OCI-LY7 (cell line): ENCODE measurements around the gene ZMPSTE24. TPM values are rescaled to one million over a fixed set of nuclear protein-coding genes. Genes with fewer than 3 reads are reported as not detected.

Experiments used
- Bru-seq: library from RNA; stranded (reverse); fragments of 400-500 nt; gene quantifications from one replicate; lab custom pipeline; 2021; lab: Mats Ljungman, UMichigan
- BruChase-seq, 2 experiments: library from RNA; stranded (reverse); fragments of 400-500 nt; gene quantifications; one replicate each; lab custom pipeline; 2021; lab: Mats Ljungman, UMichigan
- BruUV-seq: library from RNA; stranded (reverse); fragments of 400-500 nt; replicated peaks from 2 replicates; lab custom pipeline; 2021; lab: Mats Ljungman, UMichigan
- CTCF ChIA-PET: fragments of 300-600 bp; sonication (Branson Sonifier 250); formaldehyde crosslinking; loops from one replicate; lab custom pipeline; 2022; ENCODE audit warnings: antibody characterized with exemption; ENCODE audit not compliant: unreplicated experiment; lab: Charles Lee
- POLR2A ChIA-PET: fragments of 300-600 bp; sonication (Branson Sonifier 250); formaldehyde crosslinking; loops from one replicate; lab custom pipeline; 2022; ENCODE audit warnings: antibody characterized with exemption; lab: Charles Lee
- DNase-seq: peaks from one replicate; pipeline ENCODE4 v3.0.0-alpha.2; 2015; ENCODE audit warnings: low spot score
- H2AFZ ChIP-seq: fragments of 200-600 bp; sonication (generic), shearing (Covaris generic); 2 replicates; pipeline ENCODE4 v1.6.1; 2014; ENCODE audit warnings: mild to moderate bottlenecking, antibody characterized with exemption, low read length, moderate library complexity
- H3K27ac ChIP-seq: fragments of 200-600 bp; sonication (generic); 2 replicates; pipeline ENCODE4 v1.5.1; 2014; ENCODE audit warnings: mixed run types, low read depth, mild to moderate bottlenecking, moderate library complexity, low read length, inconsistent platforms; ENCODE audit not compliant: poor library complexity, severe bottlenecking
- H3K36me3 ChIP-seq: fragments of 200-600 bp; sonication (generic); 2 replicates; pipeline ENCODE4 v1.6.1; 2014; ENCODE audit warnings: mild to moderate bottlenecking, antibody characterized with exemption, low read length, moderate library complexity, mixed read lengths; ENCODE audit not compliant: insufficient read depth
- H3K4me1 ChIP-seq: fragments of 200-600 bp; sonication (generic); 2 replicates; pipeline ENCODE4 v1.5.1; 2014; ENCODE audit warnings: mild to moderate bottlenecking, low read length; ENCODE audit not compliant: insufficient read depth, poor library complexity, severe bottlenecking
- H3K4me2 ChIP-seq: fragments of 200-600 bp; sonication (generic); 2 replicates; pipeline ENCODE4 v1.6.1; 2014; ENCODE audit warnings: mild to moderate bottlenecking, low read length
- H3K4me3 ChIP-seq: fragments of 200-600 bp; sonication (generic); 2 replicates; pipeline ENCODE4 v1.5.1; 2014; ENCODE audit warnings: mild to moderate bottlenecking, low read depth, low read length; ENCODE audit not compliant: poor library complexity, severe bottlenecking
- H3K79me2 ChIP-seq: fragments of 200-600 bp; sonication (generic); 2 replicates; pipeline ENCODE4 v1.6.1; 2016; ENCODE audit warnings: low read depth, mild to moderate bottlenecking, low read length, moderate library complexity, mixed read lengths; ENCODE audit not compliant: insufficient read depth
- H3K9me2 ChIP-seq: fragments of 200-600 bp; sonication (generic); 2 replicates; pipeline ENCODE4 v1.6.1; 2016; ENCODE audit warnings: mild to moderate bottlenecking, low read length, mixed read lengths; ENCODE audit not compliant: insufficient read depth
- H3K9me3 ChIP-seq: fragments of 200-600 bp; sonication (generic); 2 replicates; pipeline ENCODE4 v1.6.1; 2014; ENCODE audit warnings: mild to moderate bottlenecking, mixed run types, low read length, mixed read lengths
- H4K20me1 ChIP-seq: fragments of 200-600 bp; sonication (generic); 2 replicates; pipeline ENCODE4 v1.6.1; 2014; ENCODE audit warnings: mild to moderate bottlenecking, antibody characterized with exemption, low read length, moderate library complexity, mixed read lengths; ENCODE audit not compliant: insufficient read depth
- EZH2phosphoT487 ChIP-seq: fragments of 200-600 bp; sonication (generic); IDR thresholded peaks from 2 replicates; pipeline ENCODE4 v1.6.1; 2018; ENCODE audit warnings: low read depth, borderline replicate concordance, mild to moderate bottlenecking, mixed run types, antibody characterized with exemption, low read length, moderate library complexity, mixed read lengths
- intact Hi-C: fragments of 100-400 bp; cut with micrococcal nuclease; formaldehyde crosslinking; loops from one replicate; pipeline ENCODE4 v1.10.0; 2022; ENCODE audit not compliant: unreplicated experiment
- long read RNA-seq: library from polyadenylated mRNA; stranded (forward); transcript quantifications from one replicate; pipeline ENCODE4 v2.0.0, GENCODE V29; 2022
- total RNA-seq, 2 experiments: library from RNA; depleted of rRNA in 1 of 2; stranded (reverse); fragments of >200 nt in 1 of 2; shearing (Covaris generic) in 1 of 2; gene quantifications; 2 replicates each; pipeline ENCODE4 v1.2.3, GENCODE V29; 2014 to 2022
- TF ChIP-seq, protein P1 (sequence below): fragments of 200-600 bp; sonication (generic); conservative IDR thresholded peaks from 2 replicates; pipeline ENCODE4 v1.5.1; 2014; ENCODE audit warnings: mild to moderate bottlenecking, antibody characterized with exemption, low read length, moderate library complexity, mixed read lengths

ZMPSTE24 gene
- total RNA-seq (2014; rRNA removed; shearing (Covaris generic)) (13.4 and 15.8 TPM in 2 replicates), total RNA-seq (2022) (18.8 and 24.3 TPM in 2 replicates), Bru-seq, nascent RNA (percentile 81 among the genes with signal in this experiment), BruChase-seq, experiment 1, labeled RNA remaining after a 6-hour chase (percentile 78 among the genes with signal in this experiment), BruChase-seq, experiment 2, labeled RNA remaining after a 2-hour chase (percentile 88 among the genes with signal in this experiment)
- long read RNA-seq, transcript ZMPSTE24-201 (10 exons, 3,108 nt) = major isoform, 88 of 110 reads
- long read RNA-seq, partial matches to known transcripts = 6 of 110 reads
- long read RNA-seq, other reads (novel, unspliced or antisense) = 16 of 110 reads

DNA sequence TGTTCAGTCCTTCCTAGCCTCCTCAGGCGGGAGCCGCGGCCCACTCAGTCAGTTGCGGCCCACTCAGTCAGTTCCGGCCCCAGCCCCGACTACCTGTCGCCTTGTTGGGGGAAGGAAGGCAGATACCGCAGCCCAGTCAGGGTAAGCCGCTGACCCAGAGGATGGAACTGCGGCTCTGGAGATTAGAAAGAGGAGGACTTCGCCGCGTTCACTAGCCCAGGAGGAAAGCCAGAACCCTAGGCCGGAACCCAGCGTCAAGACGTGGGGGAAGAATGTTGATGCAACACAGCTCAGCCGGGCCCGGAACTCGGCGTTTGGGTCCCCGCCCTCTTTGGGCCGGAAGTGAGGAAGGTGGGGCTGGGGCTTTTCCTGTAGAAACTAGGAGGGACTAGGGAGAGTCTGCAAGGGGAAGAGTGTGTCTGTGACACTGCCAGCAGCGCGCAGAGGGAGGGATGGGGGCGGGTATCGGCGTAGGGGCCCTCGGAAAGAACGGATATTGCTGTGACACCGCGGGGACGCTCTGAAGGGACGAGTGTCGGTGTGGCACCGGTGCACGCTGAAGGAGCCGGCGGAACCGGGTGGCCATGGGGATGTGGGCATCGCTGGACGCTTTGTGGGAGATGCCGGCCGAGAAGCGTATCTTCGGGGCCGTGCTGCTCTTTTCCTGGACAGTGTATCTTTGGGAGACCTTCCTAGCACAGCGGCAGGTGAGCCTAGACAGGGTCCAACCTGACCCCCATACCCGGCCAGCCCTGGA is at the start of gene ZMPSTE24:
ZMPSTE24 (plus strand) TSS at position 549 of the 757 bp plus-strand sequence; CDS start at position 585, 36 bp downstream.
- no TSS peak for BruUV-seq
- Histone ChIP-seq H3K9me3 (no peaks in the 10 kb centered on the region), H3K9me2 (no peaks in the 10 kb centered on the region), H3K79me2 (peaks cover 41% of the 10 kb centered on the region), H3K4me3 (peak within 1 kb of the TSS; percentile 86), H3K27ac (peak within 1 kb of the TSS; percentile 91), H3K4me2 (peak within 1 kb of the TSS; percentile 93), H3K36me3 (peaks cover 36% of the 10 kb centered on the region), H2AFZ (peak within 1 kb of the TSS; percentile 85), H3K4me1 (peaks cover 22% of the 10 kb centered on the region), H4K20me1 (no peaks in the 10 kb centered on the region)
- POLR2A ChIA-PET = interaction anchor here (0.7 to 1.3 kb wide), 5 partner anchors 24 to 84 kb away, joined by 3 to 5 read pairs (median 4); no protein-coding TSS in a partner anchor
- intact Hi-C loops = loop anchor here (2.0 kb wide), 3 partner anchors 57 to 105 kb away; partner anchors contain the start of gene RLF
- no peak for TF ChIP-seq EZH2phosphoT487
- TF ChIP-seq, protein P1, sequence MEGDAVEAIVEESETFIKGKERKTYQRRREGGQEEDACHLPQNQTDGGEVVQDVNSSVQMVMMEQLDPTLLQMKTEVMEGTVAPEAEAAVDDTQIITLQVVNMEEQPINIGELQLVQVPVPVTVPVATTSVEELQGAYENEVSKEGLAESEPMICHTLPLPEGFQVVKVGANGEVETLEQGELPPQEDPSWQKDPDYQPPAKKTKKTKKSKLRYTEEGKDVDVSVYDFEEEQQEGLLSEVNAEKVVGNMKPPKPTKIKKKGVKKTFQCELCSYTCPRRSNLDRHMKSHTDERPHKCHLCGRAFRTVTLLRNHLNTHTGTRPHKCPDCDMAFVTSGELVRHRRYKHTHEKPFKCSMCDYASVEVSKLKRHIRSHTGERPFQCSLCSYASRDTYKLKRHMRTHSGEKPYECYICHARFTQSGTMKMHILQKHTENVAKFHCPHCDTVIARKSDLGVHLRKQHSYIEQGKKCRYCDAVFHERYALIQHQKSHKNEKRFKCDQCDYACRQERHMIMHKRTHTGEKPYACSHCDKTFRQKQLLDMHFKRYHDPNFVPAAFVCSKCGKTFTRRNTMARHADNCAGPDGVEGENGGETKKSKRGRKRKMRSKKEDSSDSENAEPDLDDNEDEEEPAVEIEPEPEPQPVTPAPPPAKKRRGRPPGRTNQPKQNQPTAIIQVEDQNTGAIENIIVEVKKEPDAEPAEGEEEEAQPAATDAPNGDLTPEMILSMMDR = no peak
- CTCF ChIA-PET = interaction anchor here (0.5 to 1.0 kb wide), 3 partner anchors 42 to 104 kb away, joined by 3 to 5 read pairs (median 4); no protein-coding TSS in a partner anchor
- peak; percentile 98 for DNase-seq

DNA sequence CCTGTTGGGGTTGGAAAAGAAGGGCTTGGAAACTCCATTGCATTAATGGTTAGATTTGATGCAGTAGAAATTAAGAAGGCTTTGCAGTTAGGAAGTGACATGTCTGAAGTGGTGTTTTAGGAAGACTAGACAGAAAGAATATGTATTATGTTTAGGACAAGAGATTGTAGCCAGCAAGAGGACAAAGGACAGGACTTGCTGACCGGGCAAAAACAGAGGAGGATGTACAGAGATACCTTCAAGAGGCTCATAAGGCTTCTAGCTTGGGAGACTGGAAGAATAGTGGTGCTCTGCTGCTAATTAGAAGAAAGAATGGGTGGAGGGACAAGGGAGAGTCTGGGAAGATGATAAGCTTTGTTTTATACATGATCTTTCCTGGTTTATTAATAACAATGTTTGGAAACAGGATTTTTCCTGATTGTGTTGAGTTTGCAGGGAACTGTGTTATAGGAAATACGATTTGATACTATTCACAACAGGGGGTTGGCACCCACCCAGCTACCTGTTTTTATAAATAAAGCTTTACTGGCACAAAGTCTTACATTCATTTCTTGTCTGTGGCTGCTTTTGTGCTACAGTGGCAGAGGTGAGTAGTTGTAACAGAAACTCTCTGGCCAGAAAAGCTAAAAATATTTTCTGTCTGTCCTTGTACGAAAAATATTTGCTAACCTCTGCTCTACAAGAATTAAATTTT is 47.4 kb upstream of the ZMPSTE24 start:
- DNase-seq = no peak
- H3K9me2 ChIP-seq = no peaks in the 10 kb centered on the region

More for the DNA sequence above, 47.4 kb upstream of the ZMPSTE24 start:
- ChIA-PET CTCF (no interaction called here), POLR2A (interaction anchor here (0.5 to 1.0 kb wide), 4 partner anchors 13 to 459 kb away, joined by 3 to 4 read pairs (median 4); no protein-coding TSS in a partner anchor)
- TF ChIP-seq, protein P1 = no peak
- TF ChIP-seq EZH2phosphoT487 = no peak
- H3K27ac ChIP-seq = no peak overlapping the region
- H3K79me2 ChIP-seq = no peaks in the 10 kb centered on the region
- H3K9me3 ChIP-seq = no peaks in the 10 kb centered on the region
- H3K4me1 ChIP-seq = no peaks in the 10 kb centered on the region
- peaks cover 93% of the 10 kb centered on the region for H3K36me3 ChIP-seq
- H3K4me3 ChIP-seq = no peak overlapping the region
- no peak overlapping the region for H3K4me2 ChIP-seq
- intact Hi-C loops = no loop called here
- no peak overlapping the region for H2AFZ ChIP-seq
- no peaks in the 10 kb centered on the region for H4K20me1 ChIP-seq
- no TSS peak for BruUV-seq
